K562 (cell line): ENCODE data around the gene KATNB1. TPM values are rescaled to one million over a fixed set of nuclear protein-coding genes. Genes with fewer than 3 reads are reported as not detected.

ENCODE experiments used
- ELF4 ChIP-seq: fragments of 450-650 bp; formaldehyde crosslinking; IDR thresholded peaks from 2 replicates; pipeline ENCODE4 v1.4.0; 2022; ENCODE audit warnings: missing genetic modification characterization
- ETS2 ChIP-seq: IDR thresholded peaks from 2 replicates; pipeline ENCODE4 v1.6.1; 2016; ENCODE audit warnings: borderline replicate concordance, missing genetic modification characterization, mild to moderate bottlenecking, moderate library complexity, missing compliant biosample characterization; ENCODE audit not compliant: poor library complexity, severe bottlenecking
- FOSL1 ChIP-seq: fragments of 200-800 bp; sonication (Bioruptor generic); conservative IDR thresholded peaks from 2 replicates; pipeline ENCODE4 v1.6.1; 2016; ENCODE audit warnings: missing genetic modification characterization, missing compliant biosample characterization
- HDAC2 ChIP-seq: fragments of 450-650 bp; IDR thresholded peaks from 2 replicates; pipeline ENCODE4 v1.6.1; 2016; ENCODE audit warnings: mild to moderate bottlenecking
- MAZ ChIP-seq, 2 experiments: fragments of 450-650 bp in 1 of 2; sonication (generic) in 1 of 2; formaldehyde crosslinking; IDR thresholded peaks in 1 of 2; conservative IDR thresholded peaks in 1 of 2; 2 replicates each; pipeline versions ENCODE4 v1.4.0 to v1.5.0; 2020; ENCODE audit warnings: mild to moderate bottlenecking in 1 of 2, missing genetic modification reagents in 1 of 2
- MTA1 ChIP-seq: fragments of 450-650 bp; IDR thresholded peaks from 2 replicates; pipeline ENCODE4 v1.6.1; 2017; ENCODE audit warnings: borderline replicate concordance
- NR2C1 ChIP-seq, 2 experiments: fragments of 450-650 bp; IDR thresholded peaks; 2 replicates each; pipeline ENCODE4 v1.6.1; 2017; ENCODE audit warnings: mild to moderate bottlenecking in 2 of 2, antibody characterized with exemption in 1 of 2, inconsistent platforms in 1 of 2, missing compliant biosample characterization in 1 of 2, missing genetic modification characterization in 1 of 2
- PML ChIP-seq: IDR thresholded peaks from 2 replicates; pipeline ENCODE4 v1.6.1; 2012; ENCODE audit warnings: low read length, inconsistent platforms
- PTBP1 ChIP-seq: fragments of 200-400 bp; formaldehyde crosslinking; IDR thresholded peaks from 2 replicates; pipeline ENCODE4 v1.6.1; 2017; ENCODE audit warnings: low read depth, low read length
- SMARCE1 ChIP-seq: fragments of 450-650 bp; IDR thresholded peaks from 2 replicates; pipeline ENCODE4 v1.7.1; 2016; ENCODE audit warnings: mild to moderate bottlenecking
- TEAD1 ChIP-seq, 2 experiments: fragments of 450-650 bp in 1 of 2; sonication (generic) in 1 of 2; formaldehyde crosslinking; IDR thresholded peaks; 2 replicates each; pipeline versions ENCODE4 v1.4.0 to v1.8.0; 2020 to 2022; ENCODE audit warnings: mild to moderate bottlenecking in 2 of 2, missing genetic modification reagents in 1 of 2
- ZNF12 ChIP-seq: sonication (generic); formaldehyde crosslinking; IDR thresholded peaks from 2 replicates; pipeline ENCODE4 v1.4.0; 2020; ENCODE audit warnings: mild to moderate bottlenecking, missing genetic modification reagents
- polyA plus RNA-seq, 8 experiments: library from polyadenylated mRNA; depleted of rRNA in 4 of 8; stranded (reverse) in 5 of 8; unstranded in 3 of 8; fragments of >200 nt; fragmentation: Nextera tagmentation in 2 of 8; fragmentation: Illumina TruSeq in 1 of 8; extraction: Ambion mirVana in 2 of 8; extraction: Trizol in 1 of 8; gene quantifications; 2 replicates each; pipeline versions ENCODE4 v1.2.1 to v1.2.3, GENCODE V29; 2011 to 2014; ENCODE audit warnings: inconsistent platforms in 1 of 8, missing spikeins in 1 of 8
- total RNA-seq, 7 experiments: library from RNA; depleted of rRNA in 6 of 7; stranded (reverse); fragments of >200 nt in 6 of 7; fragmentation: Illumina TruSeq in 2 of 7; extraction: Trizol in 2 of 7; gene quantifications; 2 replicates each; pipeline versions ENCODE4 v1.2.1 to v1.2.3, GENCODE V29; 2011 to 2021; ENCODE audit warnings: low replicate concordance in 1 of 7
- TF ChIP-seq, protein P1 (sequence below), 2 experiments: fragments of 450-650 bp; IDR thresholded peaks; 2 replicates each; pipeline ENCODE4 v1.6.1; 2016; ENCODE audit warnings: mild to moderate bottlenecking in 2 of 2, borderline replicate concordance in 1 of 2, low read depth in 1 of 2, moderate library complexity in 1 of 2
- TF ChIP-seq, protein P2 (sequence below): sonication (generic); formaldehyde crosslinking; IDR thresholded peaks from 2 replicates; pipeline ENCODE4 v1.8.0; 2022; ENCODE audit warnings: mild to moderate bottlenecking, low read depth, missing genetic modification reagents
- TF ChIP-seq, protein P3 (sequence below): IDR thresholded peaks from 2 replicates; pipeline ENCODE4 v1.6.1; 2011; ENCODE audit warnings: borderline replicate concordance, low read depth, mild to moderate bottlenecking, moderate library complexity, low read length; ENCODE audit not compliant: insufficient read depth, poor library complexity, severe bottlenecking

Gene KATNB1
- total and polyA plus RNA-seq, 9 of the 15 experiments (the other 6 are each of a cell fraction or from before 2014, with no cell fraction given): 1.2 to 52.6 (median 21.9) TPM

DNA sequence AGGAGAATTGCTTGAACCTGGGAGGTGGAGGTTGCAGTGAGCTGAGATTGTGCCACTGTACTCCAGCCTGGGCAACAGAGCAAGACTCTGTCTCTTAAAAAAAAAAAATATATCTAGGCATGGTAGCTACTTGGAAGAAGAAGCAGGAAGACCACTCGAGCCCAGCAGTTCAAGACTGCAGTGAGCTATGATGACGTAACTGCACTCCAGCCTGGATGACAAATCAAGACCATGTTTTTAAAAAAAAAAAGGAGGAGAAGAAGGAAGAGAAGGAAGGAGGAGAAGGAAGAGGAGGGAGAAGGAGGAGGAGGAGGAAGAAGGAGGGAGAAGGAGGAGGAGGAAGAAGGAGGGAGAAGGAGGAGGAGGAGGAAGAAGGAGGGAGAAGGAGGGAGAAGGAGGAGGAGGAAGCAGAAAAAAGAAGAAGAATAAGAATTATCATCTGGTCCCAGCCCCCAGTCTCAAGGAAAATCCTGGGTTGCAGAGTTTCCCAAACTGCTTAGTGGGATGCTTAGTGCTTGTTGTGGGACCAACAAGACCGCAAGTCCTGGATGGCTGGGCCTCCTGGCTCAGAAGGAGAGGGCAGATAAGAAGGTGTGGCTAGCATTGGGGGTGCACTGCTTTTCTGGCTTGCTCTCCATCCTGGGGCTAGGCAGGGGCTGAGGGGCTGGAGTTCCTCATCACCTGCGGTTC, 44.6 kb upstream of the KATNB1 start (continued):
- TF ChIP-seq, protein P1, sequence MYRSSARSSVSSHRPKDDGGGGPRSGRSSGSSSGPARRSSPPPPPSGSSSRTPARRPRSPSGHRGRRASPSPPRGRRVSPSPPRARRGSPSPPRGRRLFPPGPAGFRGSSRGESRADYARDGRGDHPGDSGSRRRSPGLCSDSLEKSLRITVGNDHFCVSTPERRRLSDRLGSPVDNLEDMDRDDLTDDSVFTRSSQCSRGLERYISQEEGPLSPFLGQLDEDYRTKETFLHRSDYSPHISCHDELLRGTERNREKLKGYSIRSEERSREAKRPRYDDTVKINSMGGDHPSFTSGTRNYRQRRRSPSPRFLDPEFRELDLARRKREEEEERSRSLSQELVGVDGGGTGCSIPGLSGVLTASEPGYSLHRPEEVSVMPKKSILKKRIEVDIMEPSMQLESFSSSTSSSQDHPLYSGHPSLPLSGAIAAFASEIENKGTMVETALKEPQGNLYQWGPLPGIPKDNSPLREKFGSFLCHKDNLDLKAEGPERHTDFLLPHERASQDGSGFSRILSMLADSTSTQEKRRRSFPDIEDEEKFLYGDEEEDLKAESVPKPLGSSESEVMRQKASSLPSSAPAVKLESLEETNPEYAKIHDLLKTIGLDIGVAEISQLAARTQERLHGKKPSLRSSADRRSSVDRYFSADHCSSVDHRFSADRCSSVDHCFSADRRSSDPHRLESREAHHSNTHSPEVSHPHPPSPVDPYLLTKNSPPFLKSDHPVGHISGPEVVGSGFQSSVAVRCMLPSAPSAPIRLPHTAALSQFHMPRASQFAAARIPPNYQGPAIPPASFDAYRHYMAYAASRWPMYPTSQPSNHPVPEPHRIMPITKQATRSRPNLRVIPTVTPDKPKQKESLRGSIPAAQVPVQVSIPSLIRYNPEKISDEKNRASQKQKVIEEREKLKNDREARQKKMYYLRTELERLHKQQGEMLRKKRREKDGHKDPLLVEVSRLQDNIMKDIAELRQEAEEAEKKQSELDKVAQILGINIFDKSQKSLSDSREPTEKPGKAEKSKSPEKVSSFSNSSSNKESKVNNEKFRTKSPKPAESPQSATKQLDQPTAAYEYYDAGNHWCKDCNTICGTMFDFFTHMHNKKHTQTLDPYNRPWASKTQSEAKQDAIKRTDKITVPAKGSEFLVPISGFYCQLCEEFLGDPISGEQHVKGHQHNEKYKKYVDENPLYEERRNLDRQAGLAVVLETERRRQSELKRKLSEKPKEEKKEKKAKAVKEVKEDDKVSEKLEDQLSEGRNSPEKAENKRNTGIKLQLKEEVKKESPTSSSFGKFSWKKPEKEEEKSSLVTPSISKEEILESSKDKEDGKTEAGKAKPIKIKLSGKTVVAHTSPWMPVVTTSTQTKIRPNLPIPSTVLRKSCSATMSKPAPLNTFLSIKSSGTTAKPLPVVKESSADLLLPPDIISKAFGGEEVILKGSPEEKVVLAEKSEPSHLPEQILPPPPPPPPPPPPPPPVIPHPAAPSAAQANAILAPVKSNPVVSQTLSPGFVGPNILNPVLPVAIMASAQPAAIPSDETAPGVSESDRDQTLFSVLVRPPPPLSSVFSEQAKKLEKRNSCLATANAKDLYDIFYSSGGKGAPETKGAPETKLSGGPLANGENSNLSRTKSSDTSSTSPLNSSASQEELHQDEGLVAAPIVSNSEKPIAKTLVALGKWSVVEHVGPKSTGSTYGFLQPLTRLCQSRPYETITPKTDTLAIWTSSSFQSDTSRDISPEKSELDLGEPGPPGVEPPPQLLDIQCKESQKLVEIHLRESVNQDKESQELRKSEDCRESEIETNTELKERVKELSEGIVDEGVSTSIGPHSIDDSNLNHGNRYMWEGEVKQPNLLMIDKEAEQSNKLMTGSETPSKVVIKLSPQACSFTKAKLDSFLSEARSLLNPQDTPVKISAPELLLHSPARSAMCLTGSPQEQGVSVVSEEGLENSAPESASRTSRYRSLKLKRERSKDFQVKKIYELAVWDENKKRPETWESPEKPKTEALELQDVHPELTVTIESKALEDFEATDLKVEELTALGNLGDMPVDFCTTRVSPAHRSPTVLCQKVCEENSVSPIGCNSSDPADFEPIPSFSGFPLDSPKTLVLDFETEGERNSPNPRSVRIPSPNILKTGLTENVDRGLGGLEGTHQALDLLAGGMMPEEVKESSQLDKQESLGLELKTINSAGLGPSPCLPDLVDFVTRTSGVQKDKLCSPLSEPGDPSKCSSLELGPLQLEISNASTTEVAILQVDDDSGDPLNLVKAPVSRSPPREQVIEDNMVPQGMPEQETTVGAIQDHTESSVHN (IDR thresholded peaks at IDR 0.05; ENCODE audit: borderline replicate concordance in 1 of 2, low read depth in 1 of 2): peak in 1 of 2 experiments; percentile 52; a peak in 1 of 4 replicates
- TF ChIP-seq HDAC2 (peak; percentile 77), NR2C1 (IDR thresholded peaks at IDR 0.05) (no peak), NR2C1 (tag; IDR thresholded peaks at IDR 0.05) (peak; percentile 14; the same call in 1 of the 2 replicates), PML (peak; percentile 58; the same call in 1 of the 2 replicates), MAZ (CRISPR knock-in tag; conservative IDR thresholded peaks at IDR 0.05 in 1 of 2, IDR thresholded peaks at IDR 0.05 in 1 of 2) (peak in 1 of 2 experiments; percentile 25; a peak in 1 of 4 replicates), ELF4 (peak; percentile 91), ETS2 (tag) (no peak), PTBP1 (no peak), TEAD1 (CRISPR knock-in tag; IDR thresholded peaks at IDR 0.05) (0 out of 4 replicates have a peak, but pooled peaks of 1 of the 2 experiments have one; percentile 57), SMARCE1 (peak; percentile 71; the same call in 1 of the 2 replicates), ZNF12 (CRISPR knock-in tag) (no peak), FOSL1 (peak; percentile 38; the same call in 1 of the 2 replicates), MTA1 (peak; percentile 83)
- TF ChIP-seq, protein P2, sequence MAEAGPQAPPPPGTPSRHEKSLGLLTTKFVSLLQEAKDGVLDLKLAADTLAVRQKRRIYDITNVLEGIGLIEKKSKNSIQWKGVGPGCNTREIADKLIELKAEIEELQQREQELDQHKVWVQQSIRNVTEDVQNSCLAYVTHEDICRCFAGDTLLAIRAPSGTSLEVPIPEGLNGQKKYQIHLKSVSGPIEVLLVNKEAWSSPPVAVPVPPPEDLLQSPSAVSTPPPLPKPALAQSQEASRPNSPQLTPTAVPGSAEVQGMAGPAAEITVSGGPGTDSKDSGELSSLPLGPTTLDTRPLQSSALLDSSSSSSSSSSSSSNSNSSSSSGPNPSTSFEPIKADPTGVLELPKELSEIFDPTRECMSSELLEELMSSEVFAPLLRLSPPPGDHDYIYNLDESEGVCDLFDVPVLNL: no peak
- TF ChIP-seq, protein P3, sequence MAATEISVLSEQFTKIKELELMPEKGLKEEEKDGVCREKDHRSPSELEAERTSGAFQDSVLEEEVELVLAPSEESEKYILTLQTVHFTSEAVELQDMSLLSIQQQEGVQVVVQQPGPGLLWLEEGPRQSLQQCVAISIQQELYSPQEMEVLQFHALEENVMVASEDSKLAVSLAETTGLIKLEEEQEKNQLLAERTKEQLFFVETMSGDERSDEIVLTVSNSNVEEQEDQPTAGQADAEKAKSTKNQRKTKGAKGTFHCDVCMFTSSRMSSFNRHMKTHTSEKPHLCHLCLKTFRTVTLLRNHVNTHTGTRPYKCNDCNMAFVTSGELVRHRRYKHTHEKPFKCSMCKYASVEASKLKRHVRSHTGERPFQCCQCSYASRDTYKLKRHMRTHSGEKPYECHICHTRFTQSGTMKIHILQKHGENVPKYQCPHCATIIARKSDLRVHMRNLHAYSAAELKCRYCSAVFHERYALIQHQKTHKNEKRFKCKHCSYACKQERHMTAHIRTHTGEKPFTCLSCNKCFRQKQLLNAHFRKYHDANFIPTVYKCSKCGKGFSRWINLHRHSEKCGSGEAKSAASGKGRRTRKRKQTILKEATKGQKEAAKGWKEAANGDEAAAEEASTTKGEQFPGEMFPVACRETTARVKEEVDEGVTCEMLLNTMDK: no peak
